ENCODE measurements around the gene ATXN7L2. TPM values are rescaled to one million over a fixed set of nuclear protein-coding genes. Genes with fewer than 3 reads are reported as not detected.

ATXN7L2 gene
- 1.0 and 1.4 TPM in 2 replicates for total RNA-seq

GRCh38 chr1:109483672-109484518, at the start of gene ATXN7L2:
Gene ATXN7L2 (plus strand): TSS chr1:109483905. CDS start chr1:109483954, 49 bp downstream.

GRCh38 chr1:109466452-109467300, 17.0 kb upstream of the ATXN7L2 start, which contains the start of gene SYPL2:
Gene SYPL2 (plus strand): TSS chr1:109466546. CDS start chr1:109466844, 298 bp downstream.

GRCh38 chr1:109493805-109494539, 10.3 kb downstream of the ATXN7L2 start, which contains the start of gene CYB561D1:
Gene CYB561D1 (plus strand): TSS chr1:109494094. CDS start chr1:109494140, 46 bp downstream.

GRCh38 chr1:109509176-109510134, 25.8 kb downstream of the ATXN7L2 start, which contains the start of gene AMIGO1:
Gene AMIGO1 (minus strand): TSS chr1:109509727. CDS start chr1:109508912, 815 bp downstream.

GRCh38 chr1:109539676-109540075, 56.0 kb downstream of the ATXN7L2 start, which contains the start of gene GPR61:
Gene GPR61 (plus strand): TSS chr1:109539872. CDS start chr1:109543023, 3,151 bp downstream.

Other genes starting within 250 kb of the ATXN7L2 start
- gene CELSR2, start 234.4 kb upstream of the ATXN7L2 start, total RNA-seq: 0.45 and 2.1 TPM in 2 replicates
- 3.9 and 8.5 TPM in 2 replicates for gene PSRC1, start 200.8 kb upstream of the ATXN7L2 start, total RNA-seq
- gene MYBPHL, start 176.9 kb upstream of the ATXN7L2 start, total RNA-seq: not detected in 2 replicates
- 10.8 and 21.6 TPM in 2 replicates for gene SORT1, start 86.0 kb upstream of the ATXN7L2 start, total RNA-seq
- gene PSMA5, start 57.5 kb upstream of the ATXN7L2 start, total RNA-seq: 52.0 and 63.5 TPM in 2 replicates
- not detected in 2 replicates for gene SYPL2, start 17.4 kb upstream of the ATXN7L2 start, total RNA-seq
- gene CYB561D1, start 10.2 kb downstream of the ATXN7L2 start, total RNA-seq: 3.7 and 5.1 TPM in 2 replicates
- 1.4 and 2.3 TPM in 2 replicates for gene AMIGO1, start 25.8 kb downstream of the ATXN7L2 start, total RNA-seq
- gene GPR61, start 56.0 kb downstream of the ATXN7L2 start, total RNA-seq: 0.27 and 0.66 TPM in 2 replicates
- gene GNAI3, start 64.7 kb downstream of the ATXN7L2 start, total RNA-seq: 18.8 and 19.3 TPM in 2 replicates
- gene GNAT2, start 135.7 kb downstream of the ATXN7L2 start, total RNA-seq: not detected in 2 replicates
- gene AMPD2, start 135.9 kb downstream of the ATXN7L2 start, total RNA-seq: 46.2 and 74.6 TPM in 2 replicates
- 1.7 and 3.3 TPM in 2 replicates for gene GSTM4, start 172.2 kb downstream of the ATXN7L2 start, total RNA-seq
- 1.6 and 5.6 TPM in 2 replicates for gene GSTM2, start 184.2 kb downstream of the ATXN7L2 start, total RNA-seq
- 2.7 and 5.4 TPM in 2 replicates for gene GSTM1, start 203.9 kb downstream of the ATXN7L2 start, total RNA-seq
- gene GSTM5, start 228.3 kb downstream of the ATXN7L2 start, total RNA-seq: 0.09 TPM in 2 replicates

All from endothelial cell of coronary artery (primary cell).